Measurements from ENCODE around the gene NTM. TPM values are rescaled to one million over a fixed set of nuclear protein-coding genes. Genes with fewer than 3 reads are reported as not detected.
"Not testable (repeated sequence)": the region's sequence is repeated elsewhere in the genome, so short reads cannot be mapped to it uniquely, and the experiment has no call there.

NTM gene
- total RNA-seq, 4 donors from 2014 or later = 0.21 to 3.2 (median 0.84) TPM

- Histone ChIP-seq H3K36me3 (no peaks in the 10 kb centered on the region), H3K9me3 (peaks cover 0 to 7% (median 0%) of the 10 kb centered on the region in 3 donors), H3K27ac (no peak overlapping the region), H3K27me3 (no peaks in the 10 kb centered on the region), H3K4me3 (no peak overlapping the region), H3K4me1 (no peaks in the 10 kb centered on the region)
- TF ChIP-seq POLR2A (IDR thresholded peaks at IDR 0.05) = no peak
- no peak for TF ChIP-seq CTCF (IDR thresholded peaks at IDR 0.05)
- DNase-seq = no peak
- 67 to 75% methylated on average over 8 of the region's 8 CpGs for WGBS, 2 donors
- intact Hi-C loops (cut with DNase I) = no loop called here
These were observed 948.2 kb downstream of the NTM start for GRCh38 chr11:132318421-132319157.

- H3K9me3 ChIP-seq; H3K27ac ChIP-seq; DNase-seq; intact Hi-C loops (cut with DNase I); H3K4me1 ChIP-seq; H3K27me3 ChIP-seq; H3K36me3 ChIP-seq; H3K4me3 ChIP-seq: not testable (repeated sequence)
- 55 to 74% methylated on average over 3 to 5 of the region's 6 CpGs for WGBS, 2 donors
These were observed 949.0 kb downstream of the NTM start for GRCh38 chr11:132319419-132319818.

- DNase-seq = no peak
- Histone ChIP-seq H3K4me3 (no peak overlapping the region), H3K9me3 (peaks cover 0 to 6% (median 0%) of the 10 kb centered on the region in 3 donors), H3K27ac (no peak overlapping the region), H3K36me3 (no peaks in the 10 kb centered on the region), H3K4me1 (no peaks in the 10 kb centered on the region), H3K27me3 (no peaks in the 10 kb centered on the region)
- 67 to 71% methylated on average over 5 to 6 of the region's 7 CpGs for WGBS, 2 donors
- intact Hi-C loops (cut with DNase I) = no loop called here
- no peak for TF ChIP-seq CTCF (IDR thresholded peaks at IDR 0.05)
- no peak for TF ChIP-seq POLR2A (IDR thresholded peaks at IDR 0.05)
These were observed 960.1 kb downstream of the NTM start for GRCh38 chr11:132330515-132330914.

- Histone ChIP-seq H3K36me3 (no peaks in the 10 kb centered on the region), H3K4me1 (no peaks in the 10 kb centered on the region), H3K27ac (no peak overlapping the region), H3K4me3 (no peak overlapping the region), H3K27me3 (no peaks in the 10 kb centered on the region), H3K9me3 (peaks cover 0 to 6% (median 0%) of the 10 kb centered on the region in 3 donors)
- TF ChIP-seq POLR2A (IDR thresholded peaks at IDR 0.05) = no peak
- TF ChIP-seq CTCF (IDR thresholded peaks at IDR 0.05) = no peak
- intact Hi-C loops (cut with DNase I) = no loop called here
- DNase-seq = no peak
- WGBS, 2 donors = 49 to 72% methylated on average over 5 to 7 of the region's 9 CpGs
These were observed 962.1 kb downstream of the NTM start for GRCh38 chr11:132332521-132332920.

- no peaks in the 10 kb centered on the region for H3K36me3 ChIP-seq
- H3K9me3 ChIP-seq = peaks cover 0 to 6% (median 0%) of the 10 kb centered on the region in 3 donors
- H3K27ac ChIP-seq = no peak overlapping the region
- H3K4me3 ChIP-seq = no peak overlapping the region
- no peaks in the 10 kb centered on the region for H3K27me3 ChIP-seq
- DNase-seq = no peak
- H3K4me1 ChIP-seq = no peaks in the 10 kb centered on the region
- intact Hi-C loops (cut with DNase I) = no loop called here
- WGBS, 2 donors = 80 to 86% methylated on average over 5 to 14 of the region's 15 CpGs
- no peak for TF ChIP-seq CTCF (IDR thresholded peaks at IDR 0.05)
- TF ChIP-seq POLR2A (IDR thresholded peaks at IDR 0.05) = no peak
These were observed 964.4 kb downstream of the NTM start for GRCh38 chr11:132334769-132335280.

Data from esophagus squamous epithelium (tissue), 5 donors.